HEK293 (cell line): ENCODE measurements around the gene APOL4.

ENCODE experiments used
- BCL11A ChIP-seq: fragments of 450-650 bp; formaldehyde crosslinking; IDR thresholded peaks from 2 replicates; pipeline ENCODE4 v1.5.1; 2016; ENCODE audit warnings: low read depth, missing biosample characterization, missing genetic modification characterization
- SETDB1 ChIP-seq: IDR thresholded peaks from one replicate; pipeline ENCODE4 v1.6.1; 2017; ENCODE audit warnings: mild to moderate bottlenecking, low read length, moderate library complexity, mixed read lengths; ENCODE audit not compliant: insufficient read length
- ZBTB48 ChIP-seq: fragments of 450-650 bp; formaldehyde crosslinking; IDR thresholded peaks from 2 replicates; pipeline ENCODE4 v1.5.1; 2016; ENCODE audit warnings: missing biosample characterization, missing genetic modification characterization
- ZNF114 ChIP-seq: fragments of 450-650 bp; formaldehyde crosslinking; IDR thresholded peaks from 2 replicates; pipeline ENCODE4 v1.5.0; 2017; ENCODE audit warnings: missing biosample characterization, missing genetic modification characterization
- ZNF48 ChIP-seq: fragments of 450-650 bp; formaldehyde crosslinking; IDR thresholded peaks from 2 replicates; pipeline ENCODE4 v1.5.1; 2016; ENCODE audit warnings: missing biosample characterization, missing genetic modification characterization
- ZNF514 ChIP-seq: fragments of 450-650 bp; formaldehyde crosslinking; IDR thresholded peaks from 2 replicates; pipeline ENCODE4 v1.5.1; 2016; ENCODE audit warnings: missing biosample characterization, missing genetic modification characterization
- ZNF629 ChIP-seq: fragments of 450-650 bp; formaldehyde crosslinking; IDR thresholded peaks from 2 replicates; pipeline ENCODE4 v1.5.1; 2017; ENCODE audit warnings: missing biosample characterization, missing genetic modification characterization
- ZNF747 ChIP-seq: fragments of 450-650 bp; formaldehyde crosslinking; IDR thresholded peaks from 2 replicates; pipeline ENCODE4 v1.5.1; 2016; ENCODE audit warnings: missing biosample characterization, missing genetic modification characterization
- TF ChIP-seq, protein P1 (sequence below): fragments of 450-650 bp; formaldehyde crosslinking; IDR thresholded peaks from 2 replicates; pipeline ENCODE4 v1.5.1; 2016; ENCODE audit warnings: missing biosample characterization, missing genetic modification characterization

DNA sequence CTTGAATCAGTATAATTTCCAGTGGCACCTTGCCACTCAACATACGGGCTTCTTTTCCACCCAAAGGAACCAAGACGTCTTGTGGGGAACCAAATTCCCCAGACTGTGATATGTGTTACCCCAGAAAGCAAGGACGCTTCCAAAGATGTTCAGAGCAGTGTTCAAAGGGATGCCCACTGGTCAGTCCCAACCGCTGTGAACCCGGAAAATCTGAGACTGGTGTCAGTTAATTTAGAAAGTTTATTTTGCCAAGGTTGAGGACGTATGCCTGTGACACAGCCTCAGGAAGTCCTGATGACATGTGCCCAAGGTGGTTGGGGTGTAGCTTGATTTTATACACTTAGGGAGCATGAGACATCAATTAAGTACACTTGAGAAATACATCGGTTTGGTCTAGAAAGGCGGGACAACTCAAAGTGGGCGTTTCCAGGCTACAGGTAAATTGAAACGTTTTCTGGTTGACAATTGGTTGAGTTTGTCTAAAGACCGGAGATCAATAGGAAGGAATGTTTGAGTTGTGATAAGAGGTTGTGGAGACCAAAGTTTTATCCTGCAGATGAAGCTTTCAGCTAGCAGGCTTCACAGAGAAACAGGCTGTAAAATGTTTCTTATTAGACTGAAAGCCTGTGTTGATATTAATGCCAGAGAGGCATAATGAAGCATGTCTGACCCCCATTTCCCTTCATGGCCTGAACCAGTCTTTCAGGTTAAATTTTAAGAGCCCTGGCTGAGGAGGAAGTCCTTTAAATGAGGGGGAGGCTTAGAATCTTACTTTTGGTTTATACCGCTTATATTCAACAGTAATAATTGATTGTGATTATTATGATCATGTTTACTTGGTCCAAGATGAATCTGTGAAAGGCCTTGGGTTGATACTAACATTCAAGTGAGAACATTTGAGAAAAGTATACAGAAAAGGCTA lies 47.8 kb downstream of the APOL4 start:
- TF ChIP-seq BCL11A = no peak
- TF ChIP-seq, protein P1, sequence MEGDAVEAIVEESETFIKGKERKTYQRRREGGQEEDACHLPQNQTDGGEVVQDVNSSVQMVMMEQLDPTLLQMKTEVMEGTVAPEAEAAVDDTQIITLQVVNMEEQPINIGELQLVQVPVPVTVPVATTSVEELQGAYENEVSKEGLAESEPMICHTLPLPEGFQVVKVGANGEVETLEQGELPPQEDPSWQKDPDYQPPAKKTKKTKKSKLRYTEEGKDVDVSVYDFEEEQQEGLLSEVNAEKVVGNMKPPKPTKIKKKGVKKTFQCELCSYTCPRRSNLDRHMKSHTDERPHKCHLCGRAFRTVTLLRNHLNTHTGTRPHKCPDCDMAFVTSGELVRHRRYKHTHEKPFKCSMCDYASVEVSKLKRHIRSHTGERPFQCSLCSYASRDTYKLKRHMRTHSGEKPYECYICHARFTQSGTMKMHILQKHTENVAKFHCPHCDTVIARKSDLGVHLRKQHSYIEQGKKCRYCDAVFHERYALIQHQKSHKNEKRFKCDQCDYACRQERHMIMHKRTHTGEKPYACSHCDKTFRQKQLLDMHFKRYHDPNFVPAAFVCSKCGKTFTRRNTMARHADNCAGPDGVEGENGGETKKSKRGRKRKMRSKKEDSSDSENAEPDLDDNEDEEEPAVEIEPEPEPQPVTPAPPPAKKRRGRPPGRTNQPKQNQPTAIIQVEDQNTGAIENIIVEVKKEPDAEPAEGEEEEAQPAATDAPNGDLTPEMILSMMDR (tag by site-specific recombination) = no peak
- no peak for TF ChIP-seq ZBTB48 (tag by site-specific recombination)
- TF ChIP-seq ZNF629 (tag by site-specific recombination) = no peak
- no peak for TF ChIP-seq ZNF48
- TF ChIP-seq ZNF114 (tag by site-specific recombination) = no peak
- TF ChIP-seq SETDB1 = no peak
- TF ChIP-seq ZNF747 = no peak
- TF ChIP-seq ZNF514 (tag by site-specific recombination) = no peak
